ENCODE data around the gene PCDH9. TPM values are rescaled to one million over a fixed set of nuclear protein-coding genes. Genes with fewer than 3 reads are reported as not detected.

Gene PCDH9
- total and polyA plus RNA-seq, 7 experiments from 2014 or later, result 0.08 to 1.3 (median 0.21) TPM

- no peaks in the 10 kb centered on the region for H3K4me1 Mint-ChIP-seq
- ATAC-seq, result no peak
Observed at GRCh38 chr13:66468656-66469055, 761.5 kb downstream of the PCDH9 start.

GRCh38 chr13:66462187-66462586 is 767.9 kb downstream of the PCDH9 start:
- Mint-ChIP-seq H3K4me1 (no peaks in the 10 kb centered on the region), H3K4me3 (no peak overlapping the region), H3K27me3 (peaks cover 0 to 3% (median 0%) of the 10 kb centered on the region in 5 donors), H3K9me3 (peaks cover 0 to 11% (median under 1%) of the 10 kb centered on the region in 11 donors), H3K27ac (no peak overlapping the region), H3K36me3 (no peaks in the 10 kb centered on the region)
- Histone ChIP-seq H3K36me3 (ENCODE audit: control insufficient read depth in 2 of 3, insufficient read depth in 3 of 3, low read length in 3 of 3) (no peaks in the 10 kb centered on the region), H3K9me3 (ENCODE audit: control insufficient read depth in 2 of 3, low read length in 3 of 3) (no peaks in the 10 kb centered on the region), H3K4me1 (ENCODE audit: control insufficient read depth in 2 of 2, insufficient read depth in 2 of 2, low read length in 2 of 2) (no peaks in the 10 kb centered on the region), H3K27ac (ENCODE audit: low read depth, low read length) (no peak overlapping the region), H3K27me3 (ENCODE audit: control insufficient read depth in 2 of 2, insufficient read depth in 2 of 2, low read length in 2 of 2) (no peaks in the 10 kb centered on the region), H3K4me3 (ENCODE audit: low read length) (no peak overlapping the region)
- intact Hi-C loops (cut with micrococcal nuclease), result no loop called here
- POLR2A ChIA-PET, result no interaction called here
- ATAC-seq, result no peak
- CTCF ChIA-PET, result no interaction called here
- no peak for DNase-seq

More at GRCh38 chr13:66468656-66469055, 761.5 kb downstream of the PCDH9 start:
- ChIA-PET CTCF (no interaction called here), POLR2A (no interaction called here)
- Mint-ChIP-seq H3K4me3 (no peak overlapping the region), H3K36me3 (no peaks in the 10 kb centered on the region), H3K27me3 (no peaks in the 10 kb centered on the region), H3K27ac (no peak overlapping the region), H3K9me3 (peaks cover 0 to 6% (median 2%) of the 10 kb centered on the region in 11 donors)
- no peak overlapping the region for H3K4me3 ChIP-seq (ENCODE audit: low read length)
- no peak for DNase-seq
- no peak overlapping the region for H3K27ac ChIP-seq (ENCODE audit: low read depth, low read length)
- no peaks in the 10 kb centered on the region for H3K36me3 ChIP-seq (ENCODE audit: control insufficient read depth in 2 of 3, insufficient read depth in 3 of 3, low read length in 3 of 3)
- no peaks in the 10 kb centered on the region for H3K27me3 ChIP-seq (ENCODE audit: control insufficient read depth in 2 of 2, insufficient read depth in 2 of 2, low read length in 2 of 2)
- no peaks in the 10 kb centered on the region for H3K4me1 ChIP-seq (ENCODE audit: control insufficient read depth in 2 of 2, insufficient read depth in 2 of 2, low read length in 2 of 2)
- no peaks in the 10 kb centered on the region for H3K9me3 ChIP-seq (ENCODE audit: control insufficient read depth in 2 of 3, low read length in 3 of 3)
- intact Hi-C loops (cut with micrococcal nuclease), result no loop called here

GRCh38 chr13:66461021-66461420 is 769.1 kb downstream of the PCDH9 start:
- DNase-seq, result no peak
- Mint-ChIP-seq H3K9me3 (peaks cover 0 to 15% (median 0%) of the 10 kb centered on the region in 11 donors), H3K27me3 (peaks cover 0 to 3% (median 0%) of the 10 kb centered on the region in 5 donors), H3K4me1 (no peaks in the 10 kb centered on the region), H3K27ac (no peak overlapping the region), H3K4me3 (no peak overlapping the region), H3K36me3 (no peaks in the 10 kb centered on the region)
- H3K9me3 ChIP-seq (ENCODE audit: control insufficient read depth in 2 of 3, low read length in 3 of 3), result no peaks in the 10 kb centered on the region
- no peak overlapping the region for H3K4me3 ChIP-seq (ENCODE audit: low read length)
- H3K27me3 ChIP-seq (ENCODE audit: control insufficient read depth in 2 of 2, insufficient read depth in 2 of 2, low read length in 2 of 2), result no peaks in the 10 kb centered on the region
- no peaks in the 10 kb centered on the region for H3K4me1 ChIP-seq (ENCODE audit: control insufficient read depth in 2 of 2, insufficient read depth in 2 of 2, low read length in 2 of 2)
- H3K36me3 ChIP-seq (ENCODE audit: control insufficient read depth in 2 of 3, insufficient read depth in 3 of 3, low read length in 3 of 3), result no peaks in the 10 kb centered on the region
- no peak overlapping the region for H3K27ac ChIP-seq (ENCODE audit: low read depth, low read length)
- no peak for ATAC-seq
- POLR2A ChIA-PET, result no interaction called here
- intact Hi-C loops (cut with micrococcal nuclease), result no loop called here
- CTCF ChIA-PET, result no interaction called here

GRCh38 chr13:66459634-66460033 is 770.5 kb downstream of the PCDH9 start:
- Mint-ChIP-seq H3K4me3 (no peak overlapping the region), H3K9me3 (peaks cover 0 to 15% (median 0%) of the 10 kb centered on the region in 11 donors), H3K4me1 (no peaks in the 10 kb centered on the region), H3K27ac (no peak overlapping the region), H3K27me3 (peaks cover 0 to 3% (median 0%) of the 10 kb centered on the region in 5 donors), H3K36me3 (no peaks in the 10 kb centered on the region)
- intact Hi-C loops (cut with micrococcal nuclease), result no loop called here
- no peak overlapping the region for H3K27ac ChIP-seq (ENCODE audit: low read depth, low read length)
- no peaks in the 10 kb centered on the region for H3K4me1 ChIP-seq (ENCODE audit: control insufficient read depth in 2 of 2, insufficient read depth in 2 of 2, low read length in 2 of 2)
- H3K4me3 ChIP-seq (ENCODE audit: low read length), result no peak overlapping the region
- no peaks in the 10 kb centered on the region for H3K9me3 ChIP-seq (ENCODE audit: control insufficient read depth in 2 of 3, low read length in 3 of 3)
- no peak for DNase-seq
- H3K36me3 ChIP-seq (ENCODE audit: control insufficient read depth in 2 of 3, insufficient read depth in 3 of 3, low read length in 3 of 3), result no peaks in the 10 kb centered on the region
- CTCF ChIA-PET, result no interaction called here
- POLR2A ChIA-PET, result no interaction called here
- no peak for ATAC-seq
- no peaks in the 10 kb centered on the region for H3K27me3 ChIP-seq (ENCODE audit: control insufficient read depth in 2 of 2, insufficient read depth in 2 of 2, low read length in 2 of 2)

GRCh38 chr13:66459143-66459542 is 771.0 kb downstream of the PCDH9 start:
- no peaks in the 10 kb centered on the region for H3K4me1 Mint-ChIP-seq
- DNase-seq (no peak), ATAC-seq (no peak)
- no peak overlapping the region for H3K4me3 ChIP-seq (ENCODE audit: low read length)
- intact Hi-C loops (cut with micrococcal nuclease), result no loop called here
- H3K27ac ChIP-seq (ENCODE audit: low read depth, low read length), result no peak overlapping the region
- ChIA-PET CTCF (no interaction called here), POLR2A (no interaction called here)
- H3K4me3 Mint-ChIP-seq, result no peak overlapping the region
- H3K27ac Mint-ChIP-seq, result no peak overlapping the region
- no peaks in the 10 kb centered on the region for H3K36me3 ChIP-seq (ENCODE audit: control insufficient read depth in 2 of 3, insufficient read depth in 3 of 3, low read length in 3 of 3)
- H3K9me3 Mint-ChIP-seq, result peaks cover 0 to 15% (median 0%) of the 10 kb centered on the region in 11 donors
- H3K9me3 ChIP-seq (ENCODE audit: control insufficient read depth in 2 of 3, low read length in 3 of 3), result no peaks in the 10 kb centered on the region
- no peaks in the 10 kb centered on the region for H3K27me3 ChIP-seq (ENCODE audit: control insufficient read depth in 2 of 2, insufficient read depth in 2 of 2, low read length in 2 of 2)
- H3K4me1 ChIP-seq (ENCODE audit: control insufficient read depth in 2 of 2, insufficient read depth in 2 of 2, low read length in 2 of 2), result no peaks in the 10 kb centered on the region
- H3K36me3 Mint-ChIP-seq, result no peaks in the 10 kb centered on the region
- H3K27me3 Mint-ChIP-seq, result peaks cover 0 to 3% (median 0%) of the 10 kb centered on the region in 5 donors

- no peak for ATAC-seq
- H3K9me3 Mint-ChIP-seq, result peaks cover 0 to 4% (median 0%) of the 10 kb centered on the region in 11 donors
- Histone ChIP-seq H3K27me3 (ENCODE audit: control insufficient read depth in 2 of 2, insufficient read depth in 2 of 2, low read length in 2 of 2) (no peaks in the 10 kb centered on the region), H3K36me3 (ENCODE audit: control insufficient read depth in 2 of 3, insufficient read depth in 3 of 3, low read length in 3 of 3) (no peaks in the 10 kb centered on the region), H3K4me3 (ENCODE audit: low read length) (no peak overlapping the region), H3K27ac (ENCODE audit: low read depth, low read length) (no peak overlapping the region), H3K9me3 (ENCODE audit: control insufficient read depth in 2 of 3, low read length in 3 of 3) (no peaks in the 10 kb centered on the region), H3K4me1 (ENCODE audit: control insufficient read depth in 2 of 2, insufficient read depth in 2 of 2, low read length in 2 of 2) (no peaks in the 10 kb centered on the region)
- H3K36me3 Mint-ChIP-seq, result no peaks in the 10 kb centered on the region
- no peak overlapping the region for H3K27ac Mint-ChIP-seq
- intact Hi-C loops (cut with micrococcal nuclease), result no loop called here
- no peaks in the 10 kb centered on the region for H3K4me1 Mint-ChIP-seq
- no peak overlapping the region for H3K4me3 Mint-ChIP-seq
- no peaks in the 10 kb centered on the region for H3K27me3 Mint-ChIP-seq
- no peak for DNase-seq
- ChIA-PET CTCF (no interaction called here), POLR2A (no interaction called here)
Observed at GRCh38 chr13:66446413-66446812, 783.7 kb downstream of the PCDH9 start.

- POLR2A ChIA-PET, result interaction anchor here (0.8 kb wide), 1 partner anchor 154 kb away, joined by 3 read pairs; no protein-coding TSS in a partner anchor
- no peak for DNase-seq
- CTCF ChIA-PET, result no interaction called here
- Mint-ChIP-seq H3K27ac (no peak overlapping the region), H3K27me3 (no peaks in the 10 kb centered on the region), H3K9me3 (peaks cover 0 to 3% (median 0%) of the 10 kb centered on the region in 11 donors), H3K4me3 (no peak overlapping the region), H3K4me1 (no peaks in the 10 kb centered on the region), H3K36me3 (no peaks in the 10 kb centered on the region)
- Histone ChIP-seq H3K27me3 (ENCODE audit: control insufficient read depth in 2 of 2, insufficient read depth in 2 of 2, low read length in 2 of 2) (no peaks in the 10 kb centered on the region), H3K4me1 (ENCODE audit: control insufficient read depth in 2 of 2, insufficient read depth in 2 of 2, low read length in 2 of 2) (no peaks in the 10 kb centered on the region), H3K4me3 (ENCODE audit: low read length) (no peak overlapping the region), H3K9me3 (ENCODE audit: control insufficient read depth in 2 of 3, low read length in 3 of 3) (no peaks in the 10 kb centered on the region), H3K27ac (ENCODE audit: low read depth, low read length) (no peak overlapping the region), H3K36me3 (ENCODE audit: control insufficient read depth in 2 of 3, insufficient read depth in 3 of 3, low read length in 3 of 3) (no peaks in the 10 kb centered on the region)
- intact Hi-C loops (cut with micrococcal nuclease), result no loop called here
- ATAC-seq, result no peak
Observed at GRCh38 chr13:66443926-66444325, 786.2 kb downstream of the PCDH9 start.
